ENCODE measurements around the gene MAP7D3.
"Not testable (repeated sequence)": the region's sequence is repeated elsewhere in the genome, so short reads cannot be mapped to it uniquely, and the experiment has no call there.

The MAP7D3 gene

GRCh38 chrX:136250191-136251040 lies 784 bp downstream of the MAP7D3 start:
- DNase-seq = peak; percentile 28

DNA sequence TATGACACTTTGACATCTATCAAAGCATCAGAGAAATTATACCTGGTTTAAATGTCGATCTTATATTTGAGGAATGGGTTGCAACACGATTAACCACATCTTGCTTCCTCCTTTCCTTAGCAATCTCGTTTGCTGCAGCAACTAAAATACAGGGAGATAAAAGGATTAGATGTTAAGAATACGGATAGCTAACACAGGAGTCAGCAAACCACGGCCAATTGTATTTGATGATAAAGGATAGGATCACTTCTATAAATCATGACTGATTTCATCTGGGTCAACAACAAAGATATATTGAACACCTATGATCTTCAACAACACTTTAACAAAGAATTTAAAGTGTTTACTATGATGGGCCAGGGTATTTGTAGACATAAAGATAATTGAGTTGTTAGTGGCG lies 5.0 kb downstream of the MAP7D3 start:
- no peak for DNase-seq

DNA sequence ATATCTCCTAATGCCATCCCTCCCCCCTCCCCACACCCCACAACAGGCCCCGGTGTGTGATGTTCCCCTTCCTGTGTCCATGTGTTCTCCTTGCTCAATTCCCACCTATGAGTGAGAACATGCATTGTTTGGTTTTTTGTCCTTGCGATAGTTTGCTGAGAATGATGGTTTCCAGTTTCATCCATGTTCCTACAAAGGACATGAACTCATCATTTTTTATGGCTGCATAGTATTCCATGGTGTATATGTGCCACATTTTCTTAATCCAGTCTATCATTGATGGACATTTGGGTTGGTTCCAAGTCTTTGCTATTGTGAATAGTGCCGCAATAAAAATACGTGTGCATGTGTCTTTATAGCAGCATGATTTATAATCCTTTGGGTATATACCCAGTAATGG lies 13.4 kb downstream of the MAP7D3 start:
- DNase-seq = not testable (repeated sequence)

GRCh38 chrX:136237074-136237473 lies 14.1 kb downstream of the MAP7D3 start:
- DNase-seq = no peak

- DNase-seq = no peak
These were observed 22.4 kb downstream of the MAP7D3 start for GRCh38 chrX:136228839-136229207.

DNA sequence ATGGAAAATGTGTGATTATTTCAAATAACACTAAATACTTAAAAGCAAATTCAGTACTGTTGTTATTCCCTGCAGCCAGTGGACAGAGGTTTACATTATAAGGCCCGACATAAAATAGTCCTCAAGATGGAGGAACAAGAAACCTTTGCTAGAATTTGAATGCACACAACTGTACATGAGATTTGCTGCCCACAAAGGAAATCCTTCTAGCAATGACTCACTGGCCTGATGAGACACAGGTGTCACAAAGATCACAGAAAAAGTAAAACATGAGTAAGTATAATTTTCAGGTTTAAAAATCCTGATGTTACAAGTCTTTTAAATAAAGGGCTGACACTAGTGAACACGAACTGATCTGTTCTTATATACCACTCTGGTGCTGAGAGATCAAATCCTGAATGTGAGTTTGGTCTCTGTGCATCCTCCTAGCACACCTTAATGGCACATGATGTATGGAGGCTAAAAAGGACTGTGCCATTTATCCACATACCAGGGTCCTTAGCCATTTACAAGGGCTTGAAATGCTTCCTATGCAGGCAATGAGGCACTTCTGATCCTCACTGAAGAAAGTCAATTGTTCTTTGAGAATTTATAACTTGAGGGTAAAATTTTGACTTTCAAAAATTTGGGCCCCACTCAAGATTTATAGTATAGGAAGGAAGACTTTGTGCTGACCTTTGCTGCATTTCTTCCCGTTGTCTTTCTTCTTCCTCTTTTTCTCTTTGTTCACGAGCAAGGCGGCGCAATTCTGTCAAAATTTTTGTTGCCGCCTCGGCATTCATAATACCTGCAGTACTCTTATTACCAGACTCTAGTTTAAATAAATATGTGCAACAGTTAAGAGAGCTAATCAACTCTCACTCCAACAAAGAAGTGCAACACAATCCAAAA lies 23.0 kb downstream of the MAP7D3 start:
- peak; percentile 32 for DNase-seq

- no peak for DNase-seq
These were observed 24.1 kb downstream of the MAP7D3 start for GRCh38 chrX:136227074-136227473.

DNA sequence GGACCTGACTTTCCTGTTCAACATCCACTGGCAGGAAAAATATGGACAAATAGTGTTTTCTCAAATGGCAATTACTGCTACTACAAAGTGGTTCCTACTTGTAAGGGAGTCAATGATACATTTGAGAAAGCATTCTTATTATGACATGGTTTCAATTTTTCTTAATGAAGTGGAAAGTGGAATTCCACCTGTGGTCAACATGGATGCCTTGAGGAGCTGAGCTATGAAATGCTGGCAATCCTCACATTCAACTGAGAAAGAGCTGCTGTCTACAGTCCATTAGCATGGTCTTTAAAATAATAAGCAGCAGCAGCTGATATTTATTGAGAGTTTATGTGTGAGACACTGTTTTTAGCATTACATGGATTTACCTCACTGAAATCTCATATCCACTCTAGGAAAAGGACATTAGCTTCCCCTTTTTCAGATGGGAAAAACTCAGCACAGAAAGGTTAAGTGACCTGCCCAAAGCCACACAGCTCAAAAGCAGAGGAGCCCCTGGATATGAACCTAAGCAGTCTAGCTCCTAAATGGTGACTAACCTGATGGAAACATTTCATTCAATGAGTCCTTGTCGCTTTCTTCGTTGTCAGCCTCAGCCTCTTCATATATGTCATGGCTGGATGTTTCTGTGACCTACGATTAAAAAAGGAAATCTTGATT lies 29.2 kb downstream of the MAP7D3 start:
- no peak for DNase-seq

DNA sequence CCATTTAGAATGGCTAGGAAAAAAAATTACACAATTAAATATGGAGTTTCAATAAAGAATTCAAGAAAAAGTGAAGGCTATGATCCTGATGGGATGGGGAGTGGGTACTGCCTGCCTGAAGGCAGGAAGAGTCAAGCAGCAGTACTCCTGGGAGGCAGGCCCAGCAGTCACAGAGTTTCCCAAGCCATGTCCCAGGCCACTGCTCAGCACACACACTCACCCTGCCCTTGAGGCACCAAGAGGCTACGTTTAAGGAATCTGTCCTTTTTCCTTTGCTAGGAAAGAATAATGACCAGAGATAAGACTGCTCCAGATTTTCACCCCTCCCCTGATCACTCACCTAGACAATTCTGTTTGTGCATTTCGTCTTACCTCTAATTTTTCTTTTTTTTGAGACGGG lies 30.2 kb downstream of the MAP7D3 start:
- DNase-seq = no peak

DNA sequence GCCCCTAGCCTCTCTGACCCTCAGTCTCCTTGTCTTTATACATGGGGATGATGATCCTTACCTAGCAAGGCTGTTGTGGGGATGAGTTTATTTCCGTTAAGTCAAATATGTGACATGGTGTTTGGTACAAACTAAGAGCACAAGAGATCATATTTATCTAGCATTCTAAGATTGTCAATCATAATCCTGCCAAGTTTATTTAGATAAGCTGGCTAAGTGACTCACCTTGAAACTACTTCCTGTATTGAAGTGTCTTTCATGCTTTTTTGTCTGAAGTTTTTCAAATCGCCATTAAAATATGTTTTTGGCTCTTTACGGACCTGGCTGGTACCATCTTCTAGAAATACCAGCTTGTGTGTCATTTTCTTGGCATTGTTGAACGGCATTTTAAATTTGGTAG lies 30.7 kb downstream of the MAP7D3 start:
- no peak for DNase-seq

GRCh38 chrX:136219893-136220292 lies 31.3 kb downstream of the MAP7D3 start:
- no peak for DNase-seq

DNA sequence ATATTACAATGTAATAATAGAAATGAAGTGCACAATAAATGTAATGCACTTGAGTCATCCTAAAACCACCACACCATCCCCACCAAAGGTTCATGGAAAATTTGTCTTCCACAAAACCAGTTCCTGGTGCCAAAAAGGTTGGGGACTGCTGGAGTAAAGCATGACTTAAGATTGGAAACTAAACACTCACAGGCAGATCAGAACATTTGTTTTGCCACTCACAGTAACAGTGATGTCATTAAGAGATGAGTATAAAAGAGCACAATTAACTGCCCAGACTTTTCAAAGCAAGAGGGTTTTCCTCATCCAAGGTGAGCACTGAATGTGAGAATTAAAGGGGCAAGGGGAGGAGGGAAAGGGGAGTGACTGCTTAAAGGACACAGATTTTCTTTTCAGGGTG lies 35.6 kb downstream of the MAP7D3 start:
- DNase-seq = no peak

DNA sequence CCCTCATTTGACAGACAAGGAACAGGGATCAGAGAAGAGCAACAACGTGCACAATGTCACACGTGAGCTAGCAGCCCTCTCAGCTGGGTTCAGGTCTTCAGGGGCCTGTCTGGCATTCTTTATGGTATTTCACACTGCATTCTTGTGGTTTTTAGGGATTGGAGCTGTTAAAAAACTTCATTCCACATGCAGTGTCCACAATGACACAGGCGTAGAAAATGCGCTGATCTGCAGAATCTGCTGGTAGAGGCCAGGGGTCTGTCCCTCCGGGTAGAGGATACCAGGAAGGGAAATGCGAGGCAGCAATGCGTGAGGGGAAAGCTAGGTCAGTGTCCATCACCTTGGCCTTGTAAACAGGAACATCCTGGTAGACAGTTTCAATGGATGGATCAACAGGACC lies 36.6 kb downstream of the MAP7D3 start:
- peak; percentile 73 for DNase-seq

GRCh38 chrX:136212557-136213111 lies 38.6 kb downstream of the MAP7D3 start:
- DNase-seq = no peak

GRCh38 chrX:136211766-136212556 lies 39.2 kb downstream of the MAP7D3 start:
- no peak for DNase-seq

DNA sequence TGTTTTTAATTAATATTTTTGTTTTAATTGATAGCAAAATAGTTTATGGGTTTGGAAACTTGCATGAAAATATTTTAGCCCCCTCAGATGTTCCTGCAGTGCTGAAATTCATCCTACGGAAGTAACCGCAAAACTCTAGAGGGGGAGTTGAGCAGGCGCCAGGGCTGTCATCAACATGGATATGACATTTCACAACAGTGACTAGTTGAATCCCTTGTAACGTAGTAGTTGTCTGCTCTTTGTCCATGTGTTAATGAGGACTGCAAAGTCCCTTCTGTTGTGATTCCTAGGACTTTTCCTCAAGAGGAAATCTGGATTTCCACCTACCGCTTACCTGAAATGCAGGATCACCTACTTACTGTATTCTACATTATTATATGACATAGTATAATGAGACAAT lies 40.4 kb downstream of the MAP7D3 start:
- no peak for DNase-seq

DNA sequence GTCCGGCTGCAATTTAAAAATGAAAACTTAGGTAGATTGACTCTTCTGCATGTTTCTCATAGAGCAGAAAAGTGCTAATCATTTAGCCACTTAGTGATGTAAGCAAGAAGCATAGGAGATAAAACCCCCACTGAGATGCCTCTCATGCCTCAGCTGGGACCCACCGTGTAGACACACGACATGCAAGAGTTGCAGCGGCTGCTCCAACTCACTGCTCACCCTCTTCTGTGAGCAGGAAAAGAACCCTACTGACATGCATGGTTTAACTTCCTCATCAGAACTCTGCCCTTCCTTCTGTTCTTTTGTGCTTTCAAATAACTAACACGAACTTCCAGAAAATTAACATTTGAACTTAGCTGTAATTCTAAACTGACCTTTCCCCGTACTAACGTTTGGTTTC lies 41.0 kb downstream of the MAP7D3 start:
- DNase-seq = no peak

DNA sequence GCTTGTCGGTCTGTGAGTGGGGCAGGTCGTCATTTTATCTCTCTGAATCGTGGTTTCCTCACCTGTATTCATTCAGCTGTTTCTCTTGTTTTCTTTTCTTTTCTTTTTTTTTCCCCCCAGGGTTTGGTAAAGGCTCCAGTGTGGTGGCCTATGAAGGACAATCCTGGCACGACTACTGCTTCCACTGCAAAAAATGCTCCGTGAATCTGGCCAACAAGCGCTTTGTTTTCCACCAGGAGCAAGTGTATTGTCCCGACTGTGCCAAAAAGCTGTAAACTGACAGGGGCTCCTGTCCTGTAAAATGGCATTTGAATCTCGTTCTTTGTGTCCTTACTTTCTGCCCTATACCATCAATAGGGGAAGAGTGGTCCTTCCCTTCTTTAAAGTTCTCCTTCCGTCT lies 41.4 kb downstream of the MAP7D3 start:
- DNase-seq = no peak

DNA sequence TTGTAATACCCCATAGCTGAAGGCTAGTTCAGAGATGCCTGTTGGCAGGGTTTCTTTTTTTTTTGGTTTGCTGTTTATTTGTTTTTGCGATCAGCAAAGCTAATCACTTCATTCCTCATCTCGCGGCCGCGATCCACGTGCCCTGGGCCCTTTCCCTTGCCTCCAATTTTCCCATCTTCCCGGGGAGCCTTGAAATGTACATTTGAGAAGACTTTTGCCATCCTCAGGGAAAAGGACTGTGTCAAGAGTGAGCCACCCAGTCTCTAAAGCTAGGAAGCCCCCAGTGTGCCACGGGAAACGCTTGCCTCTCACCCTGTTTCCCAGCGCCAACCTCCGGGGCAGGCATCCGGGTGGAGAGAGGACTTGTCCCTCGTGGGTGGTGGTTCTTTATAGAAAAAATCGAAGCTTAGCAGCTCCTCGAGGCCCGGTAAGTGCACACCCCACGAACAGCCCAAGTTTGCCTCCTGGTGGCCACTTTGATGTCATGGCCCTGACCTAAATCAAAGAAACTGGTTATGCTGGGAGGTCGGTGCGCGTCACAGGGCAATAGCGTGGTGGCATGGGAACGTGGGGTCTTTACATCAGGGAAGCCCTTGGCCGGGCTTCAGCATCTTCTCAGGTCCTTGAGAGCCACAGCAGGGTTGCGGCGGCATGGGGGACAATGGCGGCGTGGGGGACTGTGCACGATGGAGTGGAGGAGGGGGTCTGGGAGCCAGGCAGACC lies 42.0 kb downstream of the MAP7D3 start:
- DNase-seq = peak; percentile 42

GRCh38 chrX:136207546-136207945 lies 43.7 kb downstream of the MAP7D3 start:
- DNase-seq = no peak

GRCh38 chrX:136206916-136207315 lies 44.3 kb downstream of the MAP7D3 start:
- DNase-seq = no peak
